Measurements from ENCODE around the gene ACCS.
A peak's percentile ranks its signal among the peaks of the same experiment; 100 is the strongest.

The ACCS gene

DNA sequence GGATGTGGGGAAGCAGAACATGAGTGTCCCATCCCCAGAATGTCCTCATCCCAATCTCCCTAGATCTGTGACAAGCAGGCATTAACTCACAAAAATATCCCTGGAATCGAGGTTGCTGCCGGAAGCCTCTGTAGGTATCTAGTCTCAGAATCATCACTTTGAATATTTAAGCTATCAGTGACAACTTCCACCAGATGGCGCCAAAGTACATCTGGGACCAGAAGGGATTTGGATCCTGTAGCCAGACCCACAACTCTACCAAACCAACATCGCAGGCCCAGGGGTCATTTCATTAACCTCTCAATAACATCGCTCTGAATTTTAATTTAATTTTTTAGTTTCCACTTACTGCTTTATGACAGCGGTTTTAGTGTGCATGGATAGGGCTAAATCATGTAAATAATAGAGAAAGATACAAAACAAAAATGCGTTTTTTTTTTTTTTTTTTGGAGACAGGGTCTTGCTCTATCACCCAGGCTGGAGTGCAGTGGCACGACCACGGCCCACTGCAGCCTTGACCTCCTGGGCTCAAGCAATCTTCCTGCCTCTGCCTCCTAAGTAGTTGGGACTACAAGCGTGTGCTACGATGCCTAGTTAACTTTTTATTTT lies 28.3 kb downstream of the ACCS start:
- DNase-seq: peak; percentile 4 to 44

DNA sequence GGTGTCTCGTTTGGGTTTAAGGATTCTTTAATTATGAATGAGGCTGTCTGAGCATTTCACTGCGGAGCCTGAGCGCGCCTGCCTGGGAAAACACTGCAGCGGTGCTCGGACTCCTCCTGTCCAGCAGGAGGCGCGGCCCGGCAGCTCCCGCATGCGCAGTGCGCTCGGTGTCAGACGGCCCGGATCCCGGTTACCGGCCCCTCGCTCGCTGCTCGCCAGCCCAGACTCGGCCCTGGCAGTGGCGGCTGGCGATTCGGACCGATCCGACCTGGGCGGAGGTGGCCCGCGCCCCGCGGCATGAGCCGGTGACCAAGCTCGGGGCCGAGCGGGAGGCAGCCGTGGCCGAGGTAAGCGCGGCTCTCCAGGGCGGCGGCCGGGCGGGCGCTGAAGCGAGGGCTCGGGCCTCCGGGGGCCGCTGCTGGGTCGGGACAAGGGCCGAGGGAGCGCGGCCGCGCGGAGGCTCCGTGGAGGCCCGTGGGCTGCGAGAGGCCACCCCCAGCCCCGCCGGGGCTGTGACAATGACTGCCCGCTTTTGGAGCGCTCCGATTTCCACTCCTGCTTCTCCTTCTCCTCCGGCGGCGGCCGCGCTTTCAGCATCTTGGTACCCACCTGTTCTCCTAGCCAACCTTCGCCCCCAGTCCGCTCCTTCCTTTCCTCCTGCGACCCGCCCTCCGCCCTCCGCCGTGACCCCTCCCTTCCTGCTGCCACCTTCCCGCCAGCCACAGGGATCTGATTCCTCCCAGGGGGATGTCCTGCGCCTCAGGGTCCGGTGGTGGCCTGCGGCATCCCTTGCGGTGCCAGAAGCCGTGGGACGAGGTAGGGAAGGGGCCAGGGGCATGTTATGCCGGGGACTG lies 29.7 kb downstream of the ACCS start, which contains the start of gene EXT2:
Gene EXT2, plus strand, starts transcription at position 173 of the 854 bp plus-strand sequence. CDS start 12,035 bp downstream, outside the sequence.
- DNase-seq: peak; percentile 44 to 81

DNA sequence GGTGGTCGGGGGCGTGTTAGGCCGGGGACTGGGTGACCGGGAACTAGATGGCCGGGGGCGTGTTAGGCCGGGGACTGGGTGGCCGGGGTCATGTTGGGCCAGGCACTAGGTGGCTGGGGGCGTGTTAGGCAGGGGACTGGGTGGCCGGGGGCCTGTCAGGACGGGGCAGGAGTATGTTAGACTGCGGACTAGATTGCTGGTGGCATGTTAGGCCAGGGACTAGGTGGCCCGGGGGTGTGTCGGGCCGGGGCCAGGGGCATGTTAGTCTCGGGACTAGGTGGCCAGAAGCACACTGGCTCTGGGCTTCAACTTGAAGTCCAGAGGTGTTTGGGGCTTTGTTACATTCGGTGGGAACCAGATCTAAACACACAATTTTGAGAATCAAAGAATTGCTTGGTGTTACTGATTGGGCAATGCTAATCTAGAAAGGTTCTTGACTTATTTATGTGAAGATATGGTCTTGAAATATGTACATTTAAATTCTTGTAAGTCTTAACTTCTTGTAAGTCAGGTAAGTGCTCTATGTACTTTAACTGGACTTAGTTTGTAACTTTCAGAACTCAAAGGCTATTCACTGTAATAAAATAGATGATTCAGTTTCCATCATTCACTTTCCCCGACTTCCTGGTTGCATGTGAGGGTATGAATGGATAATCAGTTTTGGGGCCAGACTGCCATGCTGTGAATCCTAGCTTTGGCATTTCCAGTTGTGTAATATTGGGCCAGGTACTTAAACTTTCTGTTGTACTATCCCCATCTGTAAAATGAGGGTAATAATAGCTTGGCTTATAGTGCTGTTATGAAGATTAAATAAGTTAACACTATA lies 30.5 kb downstream of the ACCS start:
- no peak for DNase-seq

DNA sequence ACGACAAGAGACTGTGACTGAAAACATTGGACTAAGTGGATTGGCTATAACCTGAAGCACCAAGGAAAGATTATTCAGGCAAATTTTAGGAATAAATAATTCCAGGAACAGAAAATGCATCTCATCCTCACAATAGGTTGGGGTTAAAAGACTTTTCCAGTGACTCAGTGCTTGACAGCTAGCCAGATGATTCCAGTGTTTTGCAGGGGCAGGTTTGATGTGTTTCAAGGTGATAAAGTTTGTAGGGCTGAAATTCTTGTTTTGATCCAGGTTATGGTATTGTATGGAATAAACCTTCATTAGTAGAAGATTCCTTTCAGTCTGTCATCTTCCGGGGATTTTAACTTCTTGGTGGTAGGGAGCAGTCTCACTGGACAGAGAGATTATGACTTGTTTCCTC lies 31.8 kb downstream of the ACCS start:
- no peak for DNase-seq

DNA sequence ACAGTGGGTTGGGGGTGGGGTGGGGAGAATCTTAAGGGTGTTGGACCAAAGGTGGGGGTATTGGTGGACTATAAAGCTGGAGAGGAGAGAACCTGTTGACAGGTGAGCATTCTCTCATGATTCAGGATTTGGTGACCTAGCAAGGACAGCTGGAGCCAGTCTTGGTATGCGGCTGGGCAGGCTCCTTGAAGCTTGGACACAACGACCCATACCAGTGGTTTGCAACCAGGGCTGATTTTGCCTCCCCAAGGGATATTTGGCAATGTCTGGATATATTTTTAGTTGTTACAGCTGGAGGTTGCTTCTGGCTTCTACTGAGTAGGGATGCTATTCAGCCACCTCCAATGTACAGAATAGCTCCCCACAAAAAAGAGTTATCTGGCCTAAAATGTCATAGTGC lies 35.0 kb downstream of the ACCS start:
- no peak for DNase-seq

DNA sequence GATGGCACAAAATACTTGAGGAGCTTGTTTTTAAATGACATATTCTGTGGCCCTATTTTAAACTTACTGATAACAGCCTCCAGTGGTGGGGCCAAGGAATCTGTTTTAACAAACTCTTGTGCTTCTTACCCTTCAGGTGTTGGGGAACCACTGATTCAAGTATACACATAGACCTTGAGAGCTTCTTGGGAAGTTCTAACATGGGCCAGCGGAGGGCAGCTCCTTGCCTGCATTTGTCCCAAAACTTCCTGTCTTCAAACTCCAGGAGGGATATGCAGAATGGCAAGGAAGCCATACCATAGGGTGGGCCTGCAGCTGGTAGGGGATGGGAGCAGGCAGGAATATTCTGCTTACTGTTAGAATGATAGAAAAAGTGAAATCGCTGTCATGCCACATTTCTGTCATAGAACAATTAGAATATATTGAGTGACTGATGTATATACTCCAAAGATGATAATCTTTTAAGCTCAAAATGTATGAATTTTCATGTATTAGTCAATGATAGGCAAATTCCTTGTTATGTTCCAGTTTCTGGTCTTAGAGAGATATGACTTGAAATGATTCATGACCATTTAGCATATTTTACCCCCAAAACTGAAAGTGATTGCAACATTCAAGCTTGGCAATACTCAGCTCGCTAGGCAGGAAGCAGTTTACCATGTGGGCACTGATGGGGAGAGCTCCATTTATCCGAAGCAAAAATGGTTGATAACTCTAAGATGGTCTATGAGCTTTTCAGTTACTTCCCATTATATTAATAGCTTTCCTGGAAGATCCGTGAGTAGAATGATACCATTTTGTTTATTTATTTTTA lies 38.6 kb downstream of the ACCS start:
- peak in 1 of 2 donors; percentile 61 for DNase-seq

DNA sequence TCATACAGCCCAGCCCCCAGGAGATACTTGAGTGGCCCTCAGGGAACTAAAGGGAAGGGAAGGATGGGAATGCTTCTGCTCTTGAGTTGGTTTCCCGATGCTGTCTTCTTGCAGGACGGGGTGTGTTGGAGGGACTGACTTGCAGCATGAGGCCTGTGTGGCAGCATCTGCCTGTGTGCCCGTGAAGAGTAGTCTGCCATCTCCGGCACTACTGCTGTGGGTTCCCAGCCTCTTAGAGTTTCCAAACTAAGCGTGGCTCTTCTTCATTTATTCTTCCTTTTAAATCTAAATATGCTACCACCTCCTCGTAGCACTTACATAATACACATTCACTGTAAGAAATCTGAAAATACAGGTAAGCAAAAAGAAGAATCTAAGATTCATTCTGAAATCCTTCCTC lies 42.2 kb downstream of the ACCS start:
- DNase-seq: no peak

DNA sequence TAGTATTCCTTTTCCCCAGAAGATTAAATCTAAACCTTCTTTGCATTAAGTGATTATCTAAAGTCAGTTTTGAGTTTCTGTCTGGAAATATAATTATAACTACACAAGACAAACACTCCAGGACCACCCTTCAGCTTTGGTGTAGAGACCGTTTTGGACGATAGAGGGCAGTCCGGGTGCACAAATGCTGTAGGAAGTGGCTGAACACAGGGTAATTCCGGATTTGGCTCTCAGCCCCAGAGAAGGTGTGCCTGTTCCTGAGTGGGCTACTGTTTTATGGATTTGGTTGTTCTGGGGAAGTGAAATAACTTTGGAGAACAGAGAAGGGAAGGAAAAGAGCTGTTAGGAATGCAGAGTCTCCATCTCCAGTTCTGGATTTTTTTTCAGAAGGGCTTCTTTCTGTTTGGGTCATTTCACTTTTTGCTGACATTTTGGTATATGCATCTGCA lies 44.2 kb downstream of the ACCS start:
- peak in 1 of 2 donors; percentile 40 for DNase-seq

DNA sequence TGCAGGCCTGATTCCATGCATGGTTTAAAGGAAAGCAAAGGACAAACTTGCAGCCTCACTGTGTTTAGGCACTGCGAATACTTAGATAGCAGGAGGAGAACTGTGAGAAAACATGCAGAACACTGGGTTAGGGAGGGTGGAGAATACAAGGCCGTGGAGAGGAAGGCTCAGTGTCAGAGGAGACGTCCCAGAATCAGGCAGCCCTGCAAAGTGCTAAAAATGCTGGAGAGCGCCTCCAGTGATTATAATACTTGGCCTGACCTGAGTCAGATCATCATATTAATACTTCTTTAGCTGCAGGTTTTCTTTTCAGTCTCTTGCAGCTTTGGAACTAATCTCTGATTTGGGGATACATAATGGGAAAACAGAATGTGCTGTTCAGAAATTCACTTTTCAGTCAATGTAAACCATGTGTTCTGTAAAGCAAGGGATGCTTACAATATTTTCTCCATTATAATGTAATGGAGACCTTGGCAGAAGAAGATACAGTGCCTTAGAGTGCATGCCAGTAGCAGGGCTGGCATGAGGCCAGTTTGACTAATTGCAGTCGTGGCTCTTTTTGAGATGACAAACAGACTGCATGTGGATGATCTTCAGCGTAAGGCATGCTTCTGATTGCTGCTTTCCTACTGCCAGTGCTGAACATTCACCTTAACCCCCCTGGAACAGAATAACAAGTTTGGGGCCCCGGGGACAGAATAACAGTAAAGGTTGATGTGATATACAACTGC lies 46.2 kb downstream of the ACCS start:
- DNase-seq: no peak

DNA sequence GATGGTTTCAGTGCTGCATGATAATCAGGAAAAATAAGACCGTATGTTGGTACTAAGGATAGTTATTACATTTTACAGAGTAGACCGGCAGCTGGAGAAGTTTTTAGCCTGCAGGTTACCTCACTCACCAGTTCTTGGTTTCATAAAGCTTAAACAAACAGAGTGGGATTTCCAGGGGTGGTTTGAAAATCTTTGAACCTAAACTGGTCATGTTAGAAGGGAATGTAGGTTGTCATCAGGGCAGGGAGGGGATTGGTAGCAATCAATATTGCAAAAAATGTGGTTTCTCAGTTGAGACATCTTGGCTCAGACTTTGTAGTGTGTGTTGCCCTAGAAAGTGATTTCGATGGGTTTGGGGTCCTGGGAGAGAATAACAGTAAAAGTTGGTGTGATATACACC lies 46.9 kb downstream of the ACCS start:
- no peak for DNase-seq

DNA sequence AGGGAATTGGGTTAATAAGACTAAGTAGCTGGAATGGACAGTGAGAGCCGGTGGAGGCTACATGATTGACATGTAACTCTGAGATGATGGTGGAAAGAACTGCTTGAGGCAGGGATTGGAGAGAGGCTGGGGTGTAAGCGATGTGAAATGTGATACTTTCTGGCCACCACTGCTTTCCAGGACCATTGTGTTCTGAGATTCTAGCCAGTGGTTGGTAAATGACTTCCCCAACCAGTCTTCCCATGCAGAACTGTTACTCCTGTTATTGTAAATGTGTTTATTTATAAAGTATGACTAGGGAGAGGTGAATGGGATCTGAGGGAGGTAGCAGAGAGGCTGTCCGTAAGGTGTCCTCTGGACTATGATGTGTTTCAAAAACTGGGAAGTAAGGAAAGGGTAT lies 47.5 kb downstream of the ACCS start:
- no peak for DNase-seq

DNA sequence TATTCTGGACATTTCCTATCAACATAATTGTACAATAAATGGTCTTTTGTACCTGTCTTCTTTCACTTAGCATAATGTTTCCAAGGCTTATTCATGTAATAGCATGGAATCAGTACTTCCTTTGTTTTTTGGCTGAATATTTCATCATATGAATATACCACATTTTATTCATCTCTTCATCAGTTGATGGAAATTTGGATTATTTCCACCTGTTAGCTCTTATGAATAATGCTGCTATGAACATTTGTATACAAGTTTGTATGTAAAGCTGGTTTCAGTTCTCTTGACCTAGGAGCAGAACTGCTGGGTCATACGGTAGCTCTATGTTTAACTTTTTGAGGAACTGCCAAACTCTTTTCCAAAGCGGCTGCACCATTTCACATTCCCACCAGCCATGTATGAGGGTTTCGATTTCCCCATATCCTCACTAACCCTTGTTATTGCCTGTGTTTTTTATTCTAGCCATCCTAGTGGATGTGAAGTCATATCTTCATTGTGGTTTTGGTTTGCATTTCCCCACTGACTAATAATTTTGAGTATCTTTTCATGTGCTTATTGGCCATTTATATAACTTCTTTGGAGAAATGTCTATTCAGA lies 50.3 kb downstream of the ACCS start:
- DNase-seq: no peak

DNA sequence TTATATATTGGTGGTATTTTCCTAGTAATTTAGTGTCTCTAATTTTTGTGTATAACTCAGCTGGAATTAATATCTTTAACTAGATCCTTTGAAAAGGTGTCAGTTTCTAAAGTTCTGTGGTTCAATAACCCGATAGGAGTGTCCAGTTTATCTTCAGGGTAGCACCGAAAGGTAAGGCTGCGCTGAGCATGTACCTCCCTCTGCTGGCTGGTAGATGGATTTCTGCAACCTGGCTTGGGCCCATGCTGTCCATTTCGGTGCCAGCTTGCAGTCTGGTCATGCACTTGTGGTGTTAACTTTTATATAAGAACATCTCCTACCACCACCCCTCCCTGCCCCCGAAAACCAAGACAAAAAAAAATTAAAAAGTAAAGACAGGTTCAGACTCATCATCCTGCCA lies 54.1 kb downstream of the ACCS start:
- DNase-seq: no peak

DNA sequence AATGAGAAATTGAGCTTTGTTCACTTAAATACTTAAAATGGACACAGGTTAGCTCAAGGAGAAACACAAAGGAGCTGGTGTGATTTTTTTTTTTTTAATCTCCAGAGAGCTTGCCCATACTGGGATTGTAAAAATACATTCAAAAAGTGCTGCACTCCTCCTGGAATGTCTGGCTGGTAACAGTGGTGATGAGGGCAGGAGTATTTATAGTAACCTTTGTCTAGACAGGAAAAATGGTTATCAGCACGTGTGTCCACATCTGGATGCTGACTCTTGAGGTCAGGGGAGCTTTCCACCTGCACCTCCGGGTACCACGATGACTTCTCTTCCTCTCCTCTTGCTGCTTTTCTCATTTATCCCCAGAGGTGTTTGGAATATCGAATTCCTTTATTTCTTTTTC lies 59.5 kb downstream of the ACCS start:
- DNase-seq: no peak

DNA sequence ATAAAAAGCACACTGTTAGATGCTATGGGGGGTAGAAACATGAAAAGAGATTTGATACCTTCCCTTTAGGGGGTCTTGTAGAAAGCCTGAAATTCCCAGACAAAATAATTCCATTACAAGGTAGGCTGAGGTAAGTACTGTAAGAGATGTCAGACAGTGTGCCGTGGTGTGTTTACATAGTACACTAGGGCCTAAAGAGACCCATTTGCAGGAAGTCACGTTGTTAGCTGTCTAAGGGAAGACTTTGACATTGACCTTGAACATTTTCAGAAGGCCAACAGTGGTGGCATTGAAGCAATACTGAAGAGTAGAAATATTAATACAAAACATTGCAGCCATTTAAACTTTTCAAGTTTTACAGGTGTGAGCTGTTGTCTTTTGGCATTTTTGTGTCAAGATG lies 60.2 kb downstream of the ACCS start:
- no peak for DNase-seq

DNA sequence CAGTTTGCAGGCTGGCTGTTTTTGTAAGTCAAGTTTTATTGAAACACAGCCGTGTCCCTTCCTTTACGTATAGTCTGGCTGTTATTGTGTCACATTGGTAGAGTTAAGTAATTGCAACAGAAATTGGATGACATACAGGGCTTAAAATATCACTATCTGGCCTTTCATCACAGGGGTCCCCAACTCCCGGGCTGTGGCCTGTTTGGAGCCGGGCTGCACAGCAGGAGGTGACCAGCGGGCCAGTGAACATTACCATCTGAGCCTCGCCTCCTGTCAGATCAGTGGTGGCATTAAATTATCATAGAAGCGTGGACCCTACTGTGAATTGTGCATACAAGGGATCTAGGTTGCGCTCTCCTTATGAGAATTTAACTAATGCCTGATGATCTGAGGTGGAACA lies 61.1 kb downstream of the ACCS start:
- no peak for DNase-seq

DNA sequence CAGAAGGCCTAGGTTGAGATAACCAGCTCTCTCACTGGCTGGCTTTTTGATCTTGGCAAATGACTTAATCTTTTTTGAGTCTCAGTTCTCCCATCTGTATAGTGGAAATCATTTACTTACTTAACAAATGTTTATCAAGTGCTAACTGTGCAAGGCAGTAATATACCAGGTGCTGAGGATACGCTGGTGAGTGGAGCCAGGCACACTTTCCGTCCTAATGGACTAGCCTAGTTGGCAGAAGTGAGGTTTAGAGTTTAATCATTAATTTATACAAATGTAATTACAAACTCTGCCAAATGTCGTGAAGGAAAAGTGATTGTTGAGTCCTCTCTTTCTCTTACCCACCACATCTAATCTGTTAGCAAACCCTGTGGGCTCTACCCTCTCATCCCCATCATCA lies 62.7 kb downstream of the ACCS start:
- DNase-seq: no peak

DNA sequence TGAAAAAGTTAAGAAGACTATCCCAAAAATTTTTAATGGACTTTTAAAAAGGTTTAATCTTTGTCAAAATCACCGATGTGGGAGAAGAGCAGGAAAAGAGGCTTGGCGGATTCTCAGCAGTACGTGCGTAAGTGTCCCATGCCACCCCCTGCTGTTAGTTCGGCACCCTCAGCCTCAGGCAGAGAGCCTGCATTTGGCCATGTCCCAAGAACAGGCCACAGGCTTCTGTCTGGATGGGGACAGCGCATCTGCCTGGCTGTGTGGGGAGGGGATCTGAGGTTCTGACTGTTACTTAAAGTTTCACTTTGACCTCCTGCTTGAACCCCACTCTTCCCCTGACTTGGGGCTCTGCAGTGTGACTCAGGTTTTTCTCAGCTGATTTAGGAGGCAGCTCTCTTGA lies 64.7 kb downstream of the ACCS start:
- DNase-seq: no peak

DNA sequence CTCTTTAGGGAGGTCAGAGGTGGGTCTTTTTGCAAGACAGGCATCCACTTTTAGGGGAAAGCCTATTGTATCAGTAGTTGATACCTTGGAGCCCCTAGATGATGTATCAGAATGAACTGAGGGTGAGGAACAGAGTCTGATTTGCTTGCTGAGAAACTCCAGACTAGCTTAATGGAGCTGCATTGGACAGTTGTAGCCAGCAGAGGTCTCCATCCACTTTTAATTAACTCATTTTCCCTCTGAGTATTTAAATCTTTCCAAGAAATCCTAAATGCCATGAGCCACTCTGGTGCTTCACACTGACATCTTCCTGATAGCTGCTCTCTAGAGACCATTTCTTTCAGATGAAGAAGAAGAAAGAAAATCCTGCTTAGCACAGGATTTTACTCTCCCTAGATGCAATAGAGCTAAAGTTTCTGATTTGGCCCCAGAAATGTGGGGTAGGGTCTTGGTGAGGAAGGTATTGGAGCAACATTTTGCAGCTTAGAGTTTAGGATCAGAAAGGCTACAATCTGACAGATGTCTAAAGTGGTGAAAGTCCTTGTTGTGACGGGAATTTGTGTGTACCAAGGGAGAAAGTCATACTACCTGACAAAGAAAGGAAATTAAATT lies 67.4 kb downstream of the ACCS start:
- DNase-seq: no peak

Measured in bone marrow (tissue), 2 donors.